GM08714 (cell line): ENCODE results near the gene SH3TC1.
A peak's percentile ranks its signal among the peaks of the same experiment; 100 is the strongest.

Experiments
- H3K4me3 ChIP-seq: fragments of 200-500 bp; sonication (Bioruptor generic); 2 replicates; pipeline ENCODE4 v1.5.1; 2014; ENCODE audit warnings: mild to moderate bottlenecking, low read length, inconsistent platforms
- ZNF274 ChIP-seq: IDR thresholded peaks from 2 replicates; pipeline ENCODE4 v1.6.1; 2012; ENCODE audit warnings: mild to moderate bottlenecking, low read depth, low read length

SH3TC1 gene

GRCh38 chr4:8198906-8199593 lies at the start of gene SH3TC1:
Gene SH3TC1, plus strand, starts transcription at chr4:8199290. Its CDS starts 5,905 bp downstream, at chr4:8205195.
- peak within 1 kb of the TSS; percentile 83; the same call in 1 of the 2 replicates for H3K4me3 ChIP-seq
- no peak for TF ChIP-seq ZNF274

DNA sequence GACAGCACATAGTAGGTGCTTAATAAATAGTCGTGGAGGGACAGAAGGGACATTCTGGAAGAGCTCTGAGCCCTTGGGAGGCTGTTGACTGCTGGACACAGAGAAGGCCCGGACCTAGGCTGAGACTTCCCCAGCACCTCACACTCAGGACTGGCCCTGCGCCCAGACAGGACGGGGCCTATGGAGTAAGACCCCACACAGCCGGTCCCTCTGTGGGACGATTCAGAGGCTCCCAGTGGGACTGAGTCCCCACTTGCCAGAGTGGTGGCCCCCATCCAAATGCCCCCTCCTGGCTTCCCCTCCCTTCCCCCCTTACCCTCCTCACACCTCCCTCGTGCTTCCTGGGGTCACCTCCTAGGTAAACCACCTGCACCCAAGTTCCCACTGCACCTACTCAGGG lies 49.4 kb upstream of the SH3TC1 start:
- TF ChIP-seq ZNF274: no peak
- no peak overlapping the region for H3K4me3 ChIP-seq

DNA sequence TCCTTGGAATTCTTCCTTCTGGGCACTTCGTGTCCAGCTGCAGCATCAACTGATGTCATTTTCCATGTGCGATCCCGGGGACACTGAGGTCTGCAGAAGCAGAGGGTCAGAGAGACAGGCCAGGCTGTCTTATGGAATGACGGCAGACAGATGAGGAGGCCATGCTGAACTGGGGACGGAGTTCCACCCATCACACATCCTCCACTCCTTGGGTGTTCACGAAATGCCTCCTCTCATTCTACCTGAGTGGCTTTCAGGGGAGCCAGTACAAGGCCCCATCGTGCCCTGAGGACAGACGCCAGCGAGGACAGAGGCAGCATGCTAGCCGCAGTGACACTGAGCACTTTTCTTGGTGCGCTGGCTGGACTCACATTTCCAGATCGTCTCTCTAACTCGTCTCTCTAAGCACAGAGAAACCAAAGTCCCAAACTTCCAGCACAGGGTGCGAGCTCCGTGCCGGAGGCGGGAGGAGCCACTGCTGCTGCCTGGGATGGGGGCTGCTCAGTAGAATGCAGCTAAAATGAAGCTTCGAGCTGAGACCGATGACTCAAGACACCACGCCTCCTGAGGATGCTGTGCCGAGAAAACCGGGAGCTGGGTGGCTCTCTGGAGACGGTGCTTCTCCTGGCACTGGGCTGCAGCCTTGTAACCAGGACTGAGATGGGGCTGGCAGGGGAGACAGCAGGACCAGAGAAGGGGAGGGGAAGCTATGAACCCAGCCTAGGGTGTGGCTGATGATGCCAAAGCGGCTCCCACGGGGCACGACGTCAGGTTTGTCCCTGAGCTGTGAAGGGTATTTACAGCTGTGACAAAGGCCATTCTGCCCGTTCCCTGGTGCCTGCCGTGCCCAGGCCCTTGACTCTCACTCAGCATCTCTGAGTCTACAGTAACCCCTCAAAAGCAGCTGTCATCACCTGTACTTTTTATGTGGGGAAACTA lies 48.7 kb upstream of the SH3TC1 start:
- no peak overlapping the region for H3K4me3 ChIP-seq
- TF ChIP-seq ZNF274: no peak

DNA sequence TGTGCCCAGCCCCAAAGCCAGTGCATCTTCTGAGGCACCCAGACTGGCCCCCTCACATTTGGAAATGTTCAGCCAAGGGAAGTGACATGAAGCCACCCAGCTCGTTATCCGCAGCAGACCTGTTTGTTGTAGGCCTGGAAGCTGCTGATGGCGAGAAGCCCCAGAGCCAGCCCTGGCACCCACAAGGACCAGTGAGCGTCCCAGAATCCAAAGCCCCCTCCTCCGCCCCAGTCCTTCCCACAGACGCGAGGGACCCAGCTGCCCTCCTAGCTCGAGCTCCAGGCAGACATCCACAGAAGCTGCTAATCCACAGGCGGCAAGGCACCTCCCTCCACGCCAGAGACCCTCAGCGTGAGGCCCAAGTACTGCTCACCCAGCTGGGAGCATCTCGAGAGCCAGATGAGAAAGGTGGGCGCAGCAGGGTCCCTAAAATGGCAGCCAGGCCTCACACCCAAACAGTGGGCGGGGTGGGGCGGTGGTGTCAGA lies 47.9 kb upstream of the SH3TC1 start:
- no peak overlapping the region for H3K4me3 ChIP-seq

GRCh38 chr4:8152090-8152864 lies 46.8 kb upstream of the SH3TC1 start:
- H3K4me3 ChIP-seq: no peak overlapping the region
- no peak for TF ChIP-seq ZNF274

More for the DNA sequence above, 47.9 kb upstream of the SH3TC1 start:
- no peak for TF ChIP-seq ZNF274

GRCh38 chr4:8152865-8153257 lies 46.2 kb upstream of the SH3TC1 start:
- no peak for TF ChIP-seq ZNF274

DNA sequence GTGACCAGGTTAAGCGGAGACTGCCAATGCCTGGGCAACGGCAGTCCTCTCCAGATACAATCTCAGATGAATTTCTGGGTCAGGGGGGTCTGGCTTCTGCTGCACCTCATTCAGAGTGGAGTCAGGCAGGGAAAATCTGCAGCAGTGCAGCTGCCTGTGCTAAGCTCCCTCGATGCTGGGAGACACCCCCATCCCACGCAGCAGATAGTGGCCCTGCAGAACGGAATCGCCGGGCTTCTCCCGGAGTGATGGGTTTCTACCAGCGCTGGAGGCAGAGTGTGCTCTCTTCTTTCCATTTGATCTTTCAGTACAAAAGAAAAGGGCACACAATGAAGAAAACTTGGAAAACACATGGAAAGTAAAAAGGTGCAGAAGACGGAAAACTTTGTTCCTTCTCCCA lies 45.6 kb upstream of the SH3TC1 start:
- no peak for TF ChIP-seq ZNF274
- H3K4me3 ChIP-seq: no peak overlapping the region

More at GRCh38 chr4:8152865-8153257, 46.2 kb upstream of the SH3TC1 start:
- no peak overlapping the region for H3K4me3 ChIP-seq

DNA sequence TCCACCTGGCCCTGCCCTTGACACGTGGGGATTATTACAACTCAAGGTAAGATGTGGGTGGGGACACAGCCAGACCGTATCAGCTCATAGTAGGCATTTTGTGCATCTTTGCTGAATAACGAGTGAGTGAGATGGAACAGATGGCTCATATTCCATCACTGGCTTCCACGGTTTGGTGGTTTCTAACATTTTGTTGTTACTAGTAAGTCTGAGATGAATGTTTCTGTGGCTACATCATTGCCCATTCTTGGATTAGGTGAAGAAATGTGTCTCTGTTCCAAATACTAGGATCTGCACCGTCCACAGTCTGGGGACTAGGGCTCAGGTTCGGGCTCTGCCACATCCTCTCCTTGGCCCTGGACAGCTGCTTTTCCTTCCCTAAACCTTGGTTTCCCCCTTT lies 44.0 kb upstream of the SH3TC1 start:
- no peak for TF ChIP-seq ZNF274
- no peak overlapping the region for H3K4me3 ChIP-seq

DNA sequence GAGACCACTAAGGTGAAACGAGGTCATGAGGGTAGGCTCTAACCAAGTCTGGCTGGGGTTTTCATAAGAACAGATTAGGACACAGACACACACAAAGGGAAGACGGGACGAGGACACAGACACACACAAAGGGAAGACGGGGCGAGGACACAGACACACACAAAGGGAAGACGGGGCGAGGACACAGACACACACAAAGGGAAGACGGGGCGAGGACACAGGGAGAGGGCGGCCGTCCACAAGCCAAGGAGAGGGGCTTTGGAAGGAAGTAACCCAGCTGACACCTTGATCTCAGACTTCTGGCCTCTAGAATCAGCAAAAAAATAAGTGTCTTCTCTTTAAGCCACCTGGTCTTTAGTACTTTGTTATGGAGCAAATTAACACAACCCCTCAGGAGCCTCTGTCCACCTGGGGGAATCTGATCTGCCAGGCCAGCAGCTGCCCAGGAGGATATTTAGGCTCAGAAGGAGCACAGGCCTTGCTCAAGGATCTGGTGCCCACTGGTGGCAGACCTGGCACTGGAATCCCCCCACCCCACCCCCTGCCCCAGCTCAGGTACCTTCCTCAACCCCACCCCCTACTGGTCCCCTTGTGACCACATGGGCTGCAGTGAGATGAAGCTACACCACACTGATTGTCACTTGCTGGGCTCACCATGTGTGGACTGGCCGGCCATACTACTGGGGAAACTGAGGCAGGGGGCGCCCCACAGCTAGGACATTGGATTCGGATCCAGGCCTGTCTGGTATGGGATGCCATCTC lies 43.2 kb upstream of the SH3TC1 start:
- no peak overlapping the region for H3K4me3 ChIP-seq
- TF ChIP-seq ZNF274: no peak

GRCh38 chr4:8156617-8157016 lies 42.5 kb upstream of the SH3TC1 start:
- no peak overlapping the region for H3K4me3 ChIP-seq
- no peak for TF ChIP-seq ZNF274

DNA sequence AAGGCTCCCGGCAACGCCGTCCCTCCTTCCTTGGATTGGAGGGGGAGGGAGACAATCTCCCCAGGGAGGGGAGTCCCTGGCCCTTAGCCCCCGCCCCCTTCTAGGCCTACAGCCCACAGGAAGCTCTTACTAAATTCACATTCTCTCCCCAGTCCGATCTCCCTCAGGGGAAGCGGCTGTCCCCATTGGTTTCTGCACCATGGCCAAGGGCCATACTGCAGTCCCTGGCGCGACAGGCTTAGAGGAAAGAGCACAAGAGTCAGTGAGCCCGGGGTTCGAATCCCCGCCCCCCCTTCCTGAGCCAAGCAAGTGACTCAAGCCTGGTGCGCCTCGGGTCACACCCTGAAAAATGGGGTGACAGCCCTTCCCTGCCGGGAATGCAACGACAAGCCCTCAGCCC lies 41.6 kb upstream of the SH3TC1 start:
- H3K4me3 ChIP-seq: no peak overlapping the region
- no peak for TF ChIP-seq ZNF274

GRCh38 chr4:8157944-8158709 lies 41.0 kb upstream of the SH3TC1 start:
- no peak for TF ChIP-seq ZNF274
- H3K4me3 ChIP-seq: peak overlapping the region; percentile 52; the same call in 1 of the 2 replicates
